Measurements from ENCODE around the gene PTPRD.

The PTPRD gene

DNA sequence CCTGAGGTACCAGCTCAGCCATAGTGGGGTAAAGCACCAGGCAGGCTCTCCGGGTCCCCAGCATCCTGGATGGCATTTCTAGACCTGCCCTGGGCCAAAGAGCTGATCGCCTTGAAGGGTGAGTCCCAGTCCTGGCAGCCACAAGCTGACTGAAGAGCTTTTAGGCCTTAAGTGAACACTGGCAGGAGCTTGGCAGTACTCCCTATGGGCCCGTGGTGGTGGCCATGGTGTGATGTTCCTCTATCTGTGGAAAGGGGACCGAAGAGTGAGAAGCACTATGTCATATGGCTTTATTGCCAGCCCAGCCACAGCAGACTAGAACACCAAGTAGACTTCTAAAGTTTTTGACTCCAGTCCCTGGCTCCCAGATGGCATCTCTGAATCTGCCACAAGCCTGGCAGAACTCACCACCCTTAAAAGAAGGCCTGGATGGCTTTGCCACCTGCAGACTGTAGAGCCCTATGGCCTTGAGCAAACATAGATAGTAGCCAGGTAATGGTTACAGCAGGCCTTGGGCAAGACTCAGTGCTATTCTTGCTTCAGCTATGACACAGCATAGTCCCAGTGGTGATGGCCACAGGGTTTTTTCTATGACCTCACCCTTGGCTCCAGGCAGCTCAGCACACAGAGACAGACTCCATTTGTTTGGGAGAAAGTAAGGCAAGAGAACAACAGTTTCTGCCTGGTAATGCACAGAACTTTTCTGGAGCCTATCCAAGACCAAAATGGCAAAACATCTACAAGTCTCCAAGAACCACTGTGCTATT lies 2011.7 kb downstream of the PTPRD start:
- no peaks in the 10 kb centered on the region for H3K9me3 ChIP-seq (ENCODE audit: insufficient read depth, low read depth, low read length)
- no peaks in the 10 kb centered on the region for H3K27me3 ChIP-seq (ENCODE audit: insufficient read depth, low read length, poor library complexity, severe bottlenecking)
- peaks cover 33% of the 10 kb centered on the region; the same call in 1 of the 2 replicates for H3K36me3 ChIP-seq (ENCODE audit: insufficient read depth, low read length)
- H2AFZ ChIP-seq (ENCODE audit: low read length), result no peak overlapping the region
- TF ChIP-seq, protein P1, sequence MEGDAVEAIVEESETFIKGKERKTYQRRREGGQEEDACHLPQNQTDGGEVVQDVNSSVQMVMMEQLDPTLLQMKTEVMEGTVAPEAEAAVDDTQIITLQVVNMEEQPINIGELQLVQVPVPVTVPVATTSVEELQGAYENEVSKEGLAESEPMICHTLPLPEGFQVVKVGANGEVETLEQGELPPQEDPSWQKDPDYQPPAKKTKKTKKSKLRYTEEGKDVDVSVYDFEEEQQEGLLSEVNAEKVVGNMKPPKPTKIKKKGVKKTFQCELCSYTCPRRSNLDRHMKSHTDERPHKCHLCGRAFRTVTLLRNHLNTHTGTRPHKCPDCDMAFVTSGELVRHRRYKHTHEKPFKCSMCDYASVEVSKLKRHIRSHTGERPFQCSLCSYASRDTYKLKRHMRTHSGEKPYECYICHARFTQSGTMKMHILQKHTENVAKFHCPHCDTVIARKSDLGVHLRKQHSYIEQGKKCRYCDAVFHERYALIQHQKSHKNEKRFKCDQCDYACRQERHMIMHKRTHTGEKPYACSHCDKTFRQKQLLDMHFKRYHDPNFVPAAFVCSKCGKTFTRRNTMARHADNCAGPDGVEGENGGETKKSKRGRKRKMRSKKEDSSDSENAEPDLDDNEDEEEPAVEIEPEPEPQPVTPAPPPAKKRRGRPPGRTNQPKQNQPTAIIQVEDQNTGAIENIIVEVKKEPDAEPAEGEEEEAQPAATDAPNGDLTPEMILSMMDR (conservative IDR thresholded peaks at IDR 0.05; ENCODE audit: low read length), result no peak
- TF ChIP-seq EZH2phosphoT487 (IDR thresholded peaks at IDR 0.05; ENCODE audit: borderline replicate concordance), result no peak
- H3K9ac ChIP-seq (ENCODE audit: low read depth, low read length, poor library complexity, severe bottlenecking), result no peak overlapping the region
- H3K9me2 ChIP-seq (replicated peaks; ENCODE audit: low read depth, low read length), result no peaks in the 10 kb centered on the region
- H3K4me2 ChIP-seq (ENCODE audit: low read depth, low read length, poor library complexity, severe bottlenecking), result no peak overlapping the region
- H3K4me3 ChIP-seq (ENCODE audit: low read length, poor library complexity, severe bottlenecking), result no peak overlapping the region
- no peaks in the 10 kb centered on the region for H3F3A ChIP-seq (ENCODE audit: low read depth)
- peaks cover 3% of the 10 kb centered on the region for H4K20me1 ChIP-seq (ENCODE audit: insufficient read depth, low read length, poor library complexity, severe bottlenecking)
- peaks cover 31% of the 10 kb centered on the region; the same call in 1 of the 2 replicates for H3K79me2 ChIP-seq (ENCODE audit: insufficient read depth, low read length)
- H3K4me1 ChIP-seq (ENCODE audit: insufficient read depth, low read length, poor library complexity, severe bottlenecking), result no peaks in the 10 kb centered on the region

DNA sequence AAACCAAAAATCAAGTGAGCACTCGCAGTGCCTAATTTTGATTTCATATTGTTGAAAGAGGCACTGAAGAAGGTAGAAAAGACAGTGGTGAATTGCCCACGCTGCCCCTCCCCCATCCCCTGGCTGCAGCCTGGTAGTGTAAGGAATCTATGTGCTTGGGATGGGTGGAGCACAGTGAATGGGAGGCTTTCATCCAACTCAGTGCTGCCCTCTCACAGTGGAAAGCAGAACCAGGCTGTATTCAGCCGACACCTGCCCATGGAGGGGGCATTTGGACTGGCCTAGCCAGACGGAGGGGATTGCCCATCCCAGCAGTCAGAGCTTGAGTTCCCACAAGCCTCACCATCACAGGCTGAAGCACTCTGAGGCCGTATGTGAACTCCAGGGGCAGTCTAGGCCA lies 2012.9 kb downstream of the PTPRD start:
- Histone ChIP-seq H2AFZ (ENCODE audit: low read length) (no peak overlapping the region), H3K4me2 (ENCODE audit: low read depth, low read length, poor library complexity, severe bottlenecking) (no peak overlapping the region), H3K79me2 (ENCODE audit: insufficient read depth, low read length) (peaks cover 29% of the 10 kb centered on the region; the same call in 1 of the 2 replicates), H3F3A (ENCODE audit: low read depth) (no peaks in the 10 kb centered on the region), H3K9me2 (replicated peaks; ENCODE audit: low read depth, low read length) (no peaks in the 10 kb centered on the region), H3K9me3 (ENCODE audit: insufficient read depth, low read depth, low read length) (no peaks in the 10 kb centered on the region), H4K20me1 (ENCODE audit: insufficient read depth, low read length, poor library complexity, severe bottlenecking) (peaks cover 3% of the 10 kb centered on the region), H3K9ac (ENCODE audit: low read depth, low read length, poor library complexity, severe bottlenecking) (no peak overlapping the region), H3K4me3 (ENCODE audit: low read length, poor library complexity, severe bottlenecking) (no peak overlapping the region), H3K27me3 (ENCODE audit: insufficient read depth, low read length, poor library complexity, severe bottlenecking) (no peaks in the 10 kb centered on the region), H3K36me3 (ENCODE audit: insufficient read depth, low read length) (peaks cover 28% of the 10 kb centered on the region; the same call in 1 of the 2 replicates), H3K4me1 (ENCODE audit: insufficient read depth, low read length, poor library complexity, severe bottlenecking) (no peaks in the 10 kb centered on the region)
- TF ChIP-seq, protein P1 (conservative IDR thresholded peaks at IDR 0.05; ENCODE audit: low read length), result no peak
- TF ChIP-seq EZH2phosphoT487 (IDR thresholded peaks at IDR 0.05; ENCODE audit: borderline replicate concordance), result no peak

DNA sequence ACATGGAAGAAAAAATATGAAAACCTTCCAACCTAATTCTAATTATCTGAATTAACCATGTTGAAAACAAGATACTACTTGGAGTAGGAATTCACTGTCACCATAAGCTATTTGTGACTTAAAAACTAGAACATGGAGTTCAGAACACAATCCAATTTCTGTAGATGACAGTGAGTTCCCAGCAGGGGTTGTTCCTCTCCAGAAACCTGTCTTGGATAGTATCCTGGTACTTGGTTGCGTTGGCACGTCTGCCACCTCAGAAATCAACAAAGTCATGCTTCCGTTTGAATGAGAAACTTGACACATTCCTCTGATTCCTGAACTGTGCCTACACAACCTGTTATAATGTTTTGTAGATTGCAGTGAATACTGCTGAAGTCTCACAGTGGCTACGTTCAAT lies 2023.3 kb downstream of the PTPRD start:
- no peak overlapping the region for H3K4me3 ChIP-seq (ENCODE audit: low read length, poor library complexity, severe bottlenecking)
- no peak overlapping the region for H2AFZ ChIP-seq (ENCODE audit: low read length)
- H3K79me2 ChIP-seq (ENCODE audit: insufficient read depth, low read length), result peaks cover 15% of the 10 kb centered on the region
- H3F3A ChIP-seq (ENCODE audit: low read depth), result no peaks in the 10 kb centered on the region
- peaks cover under 1% of the 10 kb centered on the region; the same call in 1 of the 2 replicates for H3K9me3 ChIP-seq (ENCODE audit: insufficient read depth, low read depth, low read length)
- no peak overlapping the region for H3K4me2 ChIP-seq (ENCODE audit: low read depth, low read length, poor library complexity, severe bottlenecking)
- peaks cover 6% of the 10 kb centered on the region for H4K20me1 ChIP-seq (ENCODE audit: insufficient read depth, low read length, poor library complexity, severe bottlenecking)
- H3K4me1 ChIP-seq (ENCODE audit: insufficient read depth, low read length, poor library complexity, severe bottlenecking), result peaks cover 11% of the 10 kb centered on the region
- H3K9me2 ChIP-seq (replicated peaks; ENCODE audit: low read depth, low read length), result no peaks in the 10 kb centered on the region
- peaks cover 9% of the 10 kb centered on the region; the same call in 1 of the 2 replicates for H3K36me3 ChIP-seq (ENCODE audit: insufficient read depth, low read length)
- TF ChIP-seq EZH2phosphoT487 (IDR thresholded peaks at IDR 0.05; ENCODE audit: borderline replicate concordance), result no peak
- TF ChIP-seq, protein P1 (conservative IDR thresholded peaks at IDR 0.05; ENCODE audit: low read length), result no peak
- no peak overlapping the region for H3K9ac ChIP-seq (ENCODE audit: low read depth, low read length, poor library complexity, severe bottlenecking)
- no peaks in the 10 kb centered on the region for H3K27me3 ChIP-seq (ENCODE audit: insufficient read depth, low read length, poor library complexity, severe bottlenecking)

All from Loucy (cell line).